ENCODE measurements around the gene PCDHAC1.

Gene PCDHAC1, protein sequence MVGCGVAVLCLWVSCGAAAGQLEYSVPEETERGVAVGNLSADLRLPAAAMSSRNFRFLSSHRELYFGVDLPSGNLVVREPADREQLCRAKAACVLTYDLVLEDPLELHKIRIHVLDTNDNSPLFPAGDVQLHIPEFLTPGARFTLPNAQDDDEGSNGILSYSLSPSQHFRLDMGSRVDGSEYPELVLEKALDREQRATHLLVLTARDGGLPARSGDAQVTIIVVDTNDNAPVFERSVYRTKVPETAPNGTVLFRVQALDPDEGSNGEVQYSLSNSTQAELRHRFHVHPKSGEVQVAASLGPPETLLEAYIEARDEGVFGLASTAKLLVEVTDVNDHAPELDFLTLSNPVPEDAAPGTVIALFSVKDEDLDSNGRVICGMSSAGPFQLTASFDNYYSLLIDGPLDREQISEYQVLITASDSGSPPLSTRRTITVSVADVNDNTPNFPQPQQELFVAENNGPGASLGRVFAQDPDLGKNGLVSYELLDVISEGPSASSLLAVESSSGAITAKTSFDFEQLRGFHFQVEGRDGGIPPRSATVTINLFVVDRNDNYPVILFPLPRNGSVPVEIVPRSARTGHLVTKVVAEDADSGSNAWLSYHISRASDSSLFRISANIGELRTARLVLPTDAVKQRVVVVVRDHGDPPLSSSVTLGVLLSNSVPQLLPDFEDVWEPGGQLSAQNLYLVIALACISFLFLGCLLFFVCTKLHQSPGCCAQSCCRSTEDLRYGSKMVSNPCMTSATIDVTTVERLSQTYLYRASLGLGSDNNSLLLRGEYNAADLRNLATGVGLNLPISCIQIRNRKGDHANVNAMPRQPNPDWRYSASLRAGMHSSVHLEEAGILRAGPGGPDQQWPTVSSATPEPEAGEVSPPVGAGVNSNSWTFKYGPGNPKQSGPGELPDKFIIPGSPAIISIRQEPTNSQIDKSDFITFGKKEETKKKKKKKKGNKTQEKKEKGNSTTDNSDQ

DNA sequence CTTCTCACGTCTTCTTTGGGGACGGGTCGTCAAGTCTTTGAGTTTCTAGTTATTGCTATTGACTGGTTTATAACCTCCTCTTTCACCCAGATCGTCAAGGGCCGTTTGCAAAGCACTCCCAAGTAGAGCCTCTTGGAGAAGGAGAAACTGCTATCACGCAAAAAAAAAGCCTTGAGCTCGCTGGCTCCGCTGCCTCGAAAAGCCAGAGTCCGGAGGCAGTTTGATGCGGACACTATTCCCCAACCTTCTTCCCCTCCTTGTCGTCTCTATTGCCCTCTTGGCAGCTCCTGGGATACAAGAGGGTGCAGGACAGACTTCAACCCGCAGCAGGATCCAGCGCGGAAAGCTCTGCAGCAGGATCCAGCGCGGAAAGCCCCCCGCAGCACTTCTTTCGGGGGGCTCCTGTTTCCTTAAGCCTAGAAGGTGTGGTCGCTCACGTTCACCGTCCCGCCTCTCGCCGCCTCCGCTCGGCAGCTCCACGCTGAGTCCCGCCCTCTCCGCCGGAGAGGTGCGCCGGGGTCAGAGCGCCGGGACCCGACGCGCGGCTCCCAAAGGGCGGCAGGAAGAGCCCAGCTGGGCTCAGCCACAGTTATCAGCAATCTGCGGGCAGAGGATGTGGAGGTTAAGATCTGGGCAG is at the start of gene PCDHAC1:
PCDHAC1 (plus strand) TSS at position 494 of the 637 bp plus-strand sequence. CDS start 594 bp downstream, outside the sequence.
- TF ChIP-seq, protein P1, sequence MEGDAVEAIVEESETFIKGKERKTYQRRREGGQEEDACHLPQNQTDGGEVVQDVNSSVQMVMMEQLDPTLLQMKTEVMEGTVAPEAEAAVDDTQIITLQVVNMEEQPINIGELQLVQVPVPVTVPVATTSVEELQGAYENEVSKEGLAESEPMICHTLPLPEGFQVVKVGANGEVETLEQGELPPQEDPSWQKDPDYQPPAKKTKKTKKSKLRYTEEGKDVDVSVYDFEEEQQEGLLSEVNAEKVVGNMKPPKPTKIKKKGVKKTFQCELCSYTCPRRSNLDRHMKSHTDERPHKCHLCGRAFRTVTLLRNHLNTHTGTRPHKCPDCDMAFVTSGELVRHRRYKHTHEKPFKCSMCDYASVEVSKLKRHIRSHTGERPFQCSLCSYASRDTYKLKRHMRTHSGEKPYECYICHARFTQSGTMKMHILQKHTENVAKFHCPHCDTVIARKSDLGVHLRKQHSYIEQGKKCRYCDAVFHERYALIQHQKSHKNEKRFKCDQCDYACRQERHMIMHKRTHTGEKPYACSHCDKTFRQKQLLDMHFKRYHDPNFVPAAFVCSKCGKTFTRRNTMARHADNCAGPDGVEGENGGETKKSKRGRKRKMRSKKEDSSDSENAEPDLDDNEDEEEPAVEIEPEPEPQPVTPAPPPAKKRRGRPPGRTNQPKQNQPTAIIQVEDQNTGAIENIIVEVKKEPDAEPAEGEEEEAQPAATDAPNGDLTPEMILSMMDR (IDR thresholded peaks at IDR 0.05) = no peak

DNA sequence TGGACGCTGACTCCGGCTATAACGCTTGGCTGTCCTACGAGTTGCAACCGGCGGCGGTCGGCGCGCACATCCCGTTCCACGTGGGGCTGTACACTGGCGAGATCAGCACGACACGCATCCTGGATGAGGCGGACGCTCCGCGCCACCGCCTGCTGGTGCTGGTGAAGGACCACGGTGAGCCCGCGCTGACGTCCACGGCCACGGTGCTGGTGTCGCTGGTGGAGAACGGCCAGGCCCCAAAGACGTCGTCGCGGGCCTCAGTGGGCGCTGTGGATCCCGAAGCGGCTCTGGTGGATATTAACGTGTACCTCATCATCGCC is 48.9 kb upstream of the PCDHAC1 start:
- TF ChIP-seq, protein P1 (IDR thresholded peaks at IDR 0.05) = no peak

DNA sequence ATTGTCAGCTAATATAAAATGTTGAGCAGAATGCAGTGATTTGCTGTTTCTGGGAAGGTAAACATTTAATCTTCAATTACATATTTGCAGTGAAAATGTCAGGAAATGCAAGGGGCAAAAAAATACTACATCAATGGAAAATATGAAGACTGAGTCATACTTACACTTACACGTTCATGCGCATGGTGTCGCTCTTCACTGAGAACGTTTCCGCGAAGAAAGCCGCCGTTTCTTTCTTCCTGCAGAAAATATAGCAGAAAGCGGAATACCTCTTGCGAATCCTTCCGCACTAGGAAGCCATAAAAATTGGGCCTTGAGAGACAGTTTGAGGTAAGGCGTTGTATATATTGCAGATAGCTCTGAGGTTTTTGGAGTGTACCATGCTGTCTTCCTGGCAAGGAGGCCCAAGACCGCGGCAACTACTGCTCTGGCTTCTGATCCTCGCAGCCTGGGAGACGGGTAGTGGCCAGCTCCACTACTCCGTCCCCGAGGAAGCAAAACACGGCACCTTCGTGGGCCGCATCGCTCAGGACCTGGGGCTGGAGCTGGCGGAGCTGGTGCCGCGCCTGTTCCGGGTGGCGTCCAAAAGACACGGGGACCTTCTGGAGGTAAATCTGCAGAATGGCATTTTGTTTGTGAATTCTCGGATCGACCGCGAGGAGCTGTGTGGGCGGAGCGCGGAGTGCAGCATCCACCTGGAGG is 44.1 kb upstream of the PCDHAC1 start, which contains the start of gene PCDHA13:
PCDHA13 (plus strand) TSS at position 236 of the 702 bp plus-strand sequence; CDS start at position 381, 145 bp downstream.
- TF ChIP-seq, protein P1 (IDR thresholded peaks at IDR 0.05) = peak; percentile 19; the same call in 1 of the 2 replicates

DNA sequence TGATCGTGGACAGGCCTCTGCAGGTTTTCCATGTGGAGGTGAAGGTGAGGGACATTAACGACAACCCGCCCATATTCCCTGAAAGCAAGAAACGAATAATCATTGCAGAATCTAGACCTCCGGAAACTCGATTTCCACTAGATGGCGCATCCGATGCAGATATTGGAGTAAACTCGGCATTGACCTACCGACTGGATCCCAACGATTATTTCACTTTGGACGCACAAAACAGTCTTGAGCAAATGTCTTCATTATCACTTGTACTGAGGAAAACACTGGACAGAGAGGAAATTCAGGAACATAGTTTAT is 43.6 kb upstream of the PCDHAC1 start:
- TF ChIP-seq, protein P1 (IDR thresholded peaks at IDR 0.05) = peak; percentile 40; the same call in 1 of the 2 replicates

DNA sequence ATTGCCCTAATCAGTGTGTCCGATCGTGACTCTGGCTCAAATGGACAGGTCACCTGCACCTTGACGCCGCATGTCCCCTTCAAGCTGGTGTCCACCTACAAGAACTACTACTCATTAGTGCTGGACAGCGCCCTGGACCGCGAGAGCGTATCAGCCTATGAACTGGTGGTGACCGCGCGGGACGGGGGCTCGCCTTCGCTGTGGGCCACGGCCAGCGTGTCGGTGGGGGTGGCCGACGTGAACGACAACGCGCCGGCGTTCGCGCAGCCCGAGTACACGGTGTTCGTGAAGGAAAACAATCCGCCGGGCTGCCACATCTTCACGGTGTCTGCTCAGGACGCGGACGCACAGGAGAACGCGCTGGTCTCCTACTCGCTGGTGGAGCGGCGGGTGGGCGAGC is 42.7 kb upstream of the PCDHAC1 start:
- TF ChIP-seq, protein P1 (IDR thresholded peaks at IDR 0.05) = no peak

DNA sequence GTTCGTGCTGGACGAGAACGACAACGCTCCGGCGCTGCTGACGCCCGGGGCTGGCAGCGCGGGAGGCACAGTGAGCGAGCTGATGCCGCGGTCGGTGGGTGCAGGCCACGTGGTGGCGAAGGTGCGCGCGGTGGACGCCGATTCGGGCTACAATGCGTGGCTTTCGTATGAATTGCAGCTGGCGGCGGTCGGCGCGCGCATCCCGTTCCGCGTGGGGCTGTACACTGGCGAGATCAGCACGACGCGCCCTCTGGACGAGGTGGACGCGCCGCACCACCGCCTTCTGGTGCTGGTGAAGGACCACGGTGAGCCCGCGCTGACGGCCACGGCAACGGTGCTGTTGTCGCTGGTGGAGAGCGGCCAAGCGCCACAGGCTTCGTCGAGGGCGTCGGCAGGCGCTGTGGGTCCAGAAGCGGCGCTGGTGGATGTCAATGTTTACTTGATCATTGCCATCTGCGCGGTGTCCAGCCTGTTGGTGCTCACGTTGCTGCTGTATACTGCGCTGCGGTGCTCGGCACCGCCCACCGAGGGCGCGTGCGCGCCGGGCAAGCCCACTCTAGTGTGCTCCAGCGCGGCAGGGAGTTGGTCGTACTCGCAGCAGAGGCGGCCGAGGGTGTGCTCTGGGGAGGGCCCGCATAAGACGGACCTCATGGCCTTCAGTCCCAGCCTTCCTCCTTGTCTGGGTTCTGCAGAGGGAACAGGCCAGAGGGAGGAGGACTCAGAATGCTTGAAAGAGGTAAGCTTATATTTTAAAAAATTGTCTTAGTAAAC is 42.0 kb upstream of the PCDHAC1 start:
- TF ChIP-seq, protein P1 (IDR thresholded peaks at IDR 0.05) = no peak
